Panc1 (cell line): ENCODE measurements around the gene BTBD8. TPM values are rescaled to one million over a fixed set of nuclear protein-coding genes. Genes with fewer than 3 reads are reported as not detected.

Experiments
- ATAC-seq: fragments of 200-7000 bp; cut with Tn5 transposase; 2 replicates; pipeline ENCODE4 v1.9.1; 2020; ENCODE audit warnings: mild to moderate bottlenecking, moderate library complexity
- BruUV-seq: library from RNA; stranded (reverse); fragments of 400-500 nt; replicated peaks from 2 replicates; lab custom pipeline; 2021; lab: Mats Ljungman, UMichigan
- CTCF ChIA-PET: fragments of 300-600 bp; sonication (Branson Sonifier 250); formaldehyde crosslinking; loops from one replicate; lab custom pipeline; 2022; ENCODE audit warnings: antibody characterized with exemption; lab: Charles Lee
- POLR2A ChIA-PET: fragments of 300-600 bp; sonication (Branson Sonifier 250); formaldehyde crosslinking; loops from one replicate; lab custom pipeline; 2022; ENCODE audit warnings: antibody characterized with exemption; lab: Charles Lee
- DNase-seq: peaks from one replicate; pipeline ENCODE4 v3.0.0-alpha.2; 2010; ENCODE audit warnings: low read depth, low spot score
- H3K27ac ChIP-seq: 2 replicates; pipeline ENCODE4 v1.5.1; 2011; ENCODE audit warnings: mild to moderate bottlenecking, low read length, inconsistent platforms
- H3K27me3 ChIP-seq: fragments of 200-500 bp; sonication (Bioruptor generic); 2 replicates; pipeline ENCODE4 v1.6.0; 2014; ENCODE audit warnings: low read length, inconsistent platforms; ENCODE audit not compliant: control insufficient read depth, insufficient read depth
- H3K36me3 ChIP-seq: fragments of 200-500 bp; sonication (Bioruptor generic); 2 replicates; pipeline ENCODE4 v1.5.1; 2014; ENCODE audit warnings: inconsistent platforms, mild to moderate bottlenecking, low read length, moderate library complexity; ENCODE audit not compliant: control insufficient read depth, insufficient read depth
- H3K4me1 ChIP-seq: 2 replicates; pipeline ENCODE4 v1.5.1; 2011; ENCODE audit warnings: inconsistent platforms, mild to moderate bottlenecking, low read length, moderate library complexity; ENCODE audit not compliant: control insufficient read depth, insufficient read depth
- H3K4me3 ChIP-seq, 2 experiments: 2 replicates each; pipeline ENCODE4 v1.5.1; 2011 to 2012; ENCODE audit warnings: low read depth in 2 of 2, low read length in 2 of 2, mild to moderate bottlenecking in 2 of 2, inconsistent platforms in 1 of 2, moderate library complexity in 1 of 2
- H3K9me3 ChIP-seq: fragments of 200-500 bp; sonication (Bioruptor generic); 2 replicates; pipeline ENCODE4 v1.5.1; 2014; ENCODE audit warnings: low read depth, mild to moderate bottlenecking, inconsistent platforms, low read length, moderate library complexity; ENCODE audit not compliant: control insufficient read depth, insufficient read depth
- CTCF ChIP-seq: fragments of 450-650 bp; IDR thresholded peaks from 2 replicates; pipeline ENCODE4 v1.5.1; 2017; ENCODE audit warnings: mild to moderate bottlenecking
- POLR2AphosphoS5 ChIP-seq: IDR thresholded peaks from 2 replicates; pipeline ENCODE4 v1.6.1; 2012; ENCODE audit warnings: mild to moderate bottlenecking, low read depth, low read length, moderate library complexity
- REST ChIP-seq, 2 experiments: IDR thresholded peaks; 2 replicates each; pipeline ENCODE4 v1.6.1; 2011 to 2012; ENCODE audit warnings: low read depth in 2 of 2, control low read depth in 1 of 2, low read length in 1 of 2, mild to moderate bottlenecking in 1 of 2, moderate library complexity in 1 of 2; ENCODE audit not compliant: insufficient read depth in 1 of 2
- SIN3A ChIP-seq: IDR thresholded peaks from 2 replicates; pipeline ENCODE4 v1.6.1; 2012; ENCODE audit warnings: low read depth, mild to moderate bottlenecking, low read length, moderate library complexity, borderline replicate concordance; ENCODE audit not compliant: insufficient read depth
- TCF7L2 ChIP-seq: IDR thresholded peaks from 2 replicates; pipeline ENCODE4 v1.6.1; 2011; ENCODE audit warnings: mild to moderate bottlenecking, low read depth, low read length, inconsistent platforms
- in situ Hi-C: cut with HindIII; loops from 2 replicates; pipeline ENCODE4 v1.10.0; 2016; ENCODE audit warnings: low sequenced_read_pairs, low pct_unique_long_range_greater_than_20kb
- intact Hi-C: fragments of 100-400 bp; cut with micrococcal nuclease; formaldehyde crosslinking; loops from one replicate; pipeline ENCODE4 v1.10.0; 2022; ENCODE audit not compliant: unreplicated experiment
- total RNA-seq: library from RNA; stranded (reverse); gene quantifications from one replicate; pipeline ENCODE4 v1.2.1, GENCODE V29; 2021; ENCODE audit not compliant: unreplicated experiment

Gene BTBD8
- total RNA-seq, 1 experiment from 2014 or later, result 0.69 TPM

- no peaks in the 10 kb centered on the region for H3K27me3 ChIP-seq
- H3K36me3 ChIP-seq, result no peaks in the 10 kb centered on the region
- no peak overlapping the region for H3K4me3 ChIP-seq
- intact Hi-C loops (no loop called here), in situ Hi-C loops (no loop called here)
- no peak overlapping the region for H3K27ac ChIP-seq
- no peaks in the 10 kb centered on the region for H3K4me1 ChIP-seq
- ATAC-seq (no peak), DNase-seq (no peak)
- H3K9me3 ChIP-seq, result no peaks in the 10 kb centered on the region
- POLR2A ChIA-PET, result no interaction called here
- BruUV-seq, result no TSS peak
- TF ChIP-seq TCF7L2 (no peak), SIN3A (no peak), POLR2AphosphoS5 (no peak), CTCF (no peak), REST (IDR thresholded peaks at IDR 0.05; ENCODE audit: insufficient read depth in 1 of 2, low read depth in 2 of 2, low read length in 1 of 2) (no peak)
- CTCF ChIA-PET, result no interaction called here
These were observed 105.9 kb downstream of the BTBD8 start for GRCh38 chr1:92186081-92186480.

GRCh38 chr1:92188436-92189255, 108.5 kb downstream of the BTBD8 start:
- DNase-seq, result no peak
- CTCF ChIA-PET, result no interaction called here
- H3K36me3 ChIP-seq, result no peaks in the 10 kb centered on the region
- no peak overlapping the region for H3K27ac ChIP-seq
- POLR2A ChIA-PET, result interaction anchor here (0.7 kb wide), 1 partner anchor 254 kb away, joined by 4 read pairs; no protein-coding TSS in a partner anchor
- in situ Hi-C loops, result no loop called here
- no peaks in the 10 kb centered on the region for H3K9me3 ChIP-seq
- no TSS peak for BruUV-seq
- no peak for TF ChIP-seq REST (IDR thresholded peaks at IDR 0.05; ENCODE audit: insufficient read depth in 1 of 2, low read depth in 2 of 2, low read length in 1 of 2)
- no peak for TF ChIP-seq TCF7L2
- no peak for TF ChIP-seq POLR2AphosphoS5
- no peak for TF ChIP-seq SIN3A
- H3K4me1 ChIP-seq, result no peaks in the 10 kb centered on the region
- intact Hi-C loops, result no loop called here
- no peaks in the 10 kb centered on the region for H3K27me3 ChIP-seq
- ATAC-seq, result no peak
- no peak overlapping the region for H3K4me3 ChIP-seq
